Erythroblast (primary cell): Measurements from ENCODE around the gene RIMS1.
"Not testable (repeated sequence)": the region's sequence is repeated elsewhere in the genome, so short reads cannot be mapped to it uniquely, and the experiment has no call there.

ENCODE experiments used
- DNase-seq, 2 experiments: peaks; one replicate each; lab custom pipeline; 2025; lab: John Stamatoyannopoulos, UW
- GATA1 ChIP-seq: IDR thresholded peaks from 2 replicates; pipeline ENCODE4 v1.6.1; 2011; ENCODE audit warnings: low read depth, mild to moderate bottlenecking, control low read depth, low read length, moderate library complexity
- POLR2A ChIP-seq: IDR thresholded peaks from 2 replicates; pipeline ENCODE4 v1.6.1; 2011; ENCODE audit warnings: mild to moderate bottlenecking, low read length

RIMS1 gene

GRCh38 chr6:71908162-71908765 lies 21.9 kb downstream of the RIMS1 start:
- DNase-seq = no peak
- TF ChIP-seq POLR2A = no peak
- TF ChIP-seq GATA1 = no peak

GRCh38 chr6:71913444-71914234 lies 27.3 kb downstream of the RIMS1 start:
- TF ChIP-seq GATA1 = no peak
- DNase-seq = no peak

GRCh38 chr6:71929047-71929446 lies 42.7 kb downstream of the RIMS1 start:
- no peak for DNase-seq
- TF ChIP-seq GATA1 (no peak), POLR2A (no peak)

GRCh38 chr6:71933881-71934280 lies 47.5 kb downstream of the RIMS1 start:
- no peak for DNase-seq
- TF ChIP-seq GATA1 (no peak), POLR2A (no peak)

- DNase-seq = no peak
- TF ChIP-seq GATA1 (no peak), POLR2A (no peak)
These were observed 79.1 kb downstream of the RIMS1 start for GRCh38 chr6:71965404-71965803.

GRCh38 chr6:71967436-71967835 lies 81.1 kb downstream of the RIMS1 start:
- DNase-seq = no peak
- no peak for TF ChIP-seq POLR2A

- no peak for TF ChIP-seq GATA1
- TF ChIP-seq POLR2A = no peak
- DNase-seq = peak in 1 of 2 experiments; percentile 2
These were observed 91.5 kb downstream of the RIMS1 start for GRCh38 chr6:71977884-71978283.

- TF ChIP-seq GATA1 (no peak), POLR2A (no peak)
- DNase-seq = no peak
These were observed 93.6 kb downstream of the RIMS1 start for GRCh38 chr6:71979911-71980310.

GRCh38 chr6:71982389-71982788 lies 96.0 kb downstream of the RIMS1 start:
- no peak for DNase-seq
- TF ChIP-seq GATA1 = no peak
- TF ChIP-seq POLR2A = no peak

- no peak for TF ChIP-seq GATA1
- no peak for TF ChIP-seq POLR2A
- DNase-seq = no peak
These were observed 96.8 kb downstream of the RIMS1 start for GRCh38 chr6:71983131-71983530.

GRCh38 chr6:71994705-71995271 lies 108.4 kb downstream of the RIMS1 start:
- TF ChIP-seq POLR2A (no peak), GATA1 (no peak)
- no peak for DNase-seq

- no peak for DNase-seq
- TF ChIP-seq POLR2A (no peak), GATA1 (no peak)
These were observed 111.0 kb downstream of the RIMS1 start for GRCh38 chr6:71997341-71997740.

- DNase-seq = no peak
- TF ChIP-seq POLR2A (no peak), GATA1 (no peak)
These were observed 116.1 kb downstream of the RIMS1 start for GRCh38 chr6:72002415-72002814.

- DNase-seq = not testable (repeated sequence)
These were observed 120.2 kb downstream of the RIMS1 start for GRCh38 chr6:72006591-72006990.
